Mesenteric fat pad (tissue), 1 donor: ENCODE measurements around the gene RNF150. TPM values are rescaled to one million over a fixed set of nuclear protein-coding genes. Genes with fewer than 3 reads are reported as not detected.

Experiments
- DNase-seq: peaks from one replicate; pipeline ENCODE4 v3.0.0-alpha.2; 2020; ENCODE audit warnings: low spot score
- total RNA-seq: library from RNA; stranded (reverse); fragmentation: NEBNext Ultra II Directional; extraction: Animal tissue kit (Norgen Biotek cat#: 25700); gene quantifications from one replicate; pipeline ENCODE4 v1.2.1, GENCODE V29; 2021
- donor health status: DM: yes; HTN: yes; CAD: no.

Gene RNF150
- total RNA-seq, 1 donor from 2014 or later, result 17.4 TPM

- no peak for DNase-seq
Observed at GRCh38 chr4:140930011-140930410, 203.3 kb downstream of the RNF150 start.

GRCh38 chr4:140928880-140929279 lies 204.4 kb downstream of the RNF150 start:
- no peak for DNase-seq

GRCh38 chr4:140926672-140927071 lies 206.6 kb downstream of the RNF150 start:
- DNase-seq, result no peak

GRCh38 chr4:140925417-140925816 lies 207.9 kb downstream of the RNF150 start:
- no peak for DNase-seq

GRCh38 chr4:140924761-140925392 lies 208.4 kb downstream of the RNF150 start:
- no peak for DNase-seq

- no peak for DNase-seq
Observed at GRCh38 chr4:140906993-140907962, 226.0 kb downstream of the RNF150 start.

GRCh38 chr4:140904904-140905303 lies 228.4 kb downstream of the RNF150 start:
- DNase-seq, result no peak

GRCh38 chr4:140903522-140904475 lies 229.5 kb downstream of the RNF150 start:
- DNase-seq, result no peak

GRCh38 chr4:140901736-140902336 lies 231.4 kb downstream of the RNF150 start:
- no peak for DNase-seq

GRCh38 chr4:140893939-140894338 lies 239.3 kb downstream of the RNF150 start:
- DNase-seq, result no peak

GRCh38 chr4:140888054-140888453 lies 245.2 kb downstream of the RNF150 start:
- no peak for DNase-seq

GRCh38 chr4:140887467-140887866 lies 245.8 kb downstream of the RNF150 start:
- no peak for DNase-seq

GRCh38 chr4:140884431-140885058 lies 248.7 kb downstream of the RNF150 start:
- no peak for DNase-seq

GRCh38 chr4:140877781-140878180 lies 255.5 kb downstream of the RNF150 start:
- DNase-seq, result no peak

- no peak for DNase-seq
Observed at GRCh38 chr4:140876615-140877364, 256.5 kb downstream of the RNF150 start.

GRCh38 chr4:140875746-140876452 lies 257.4 kb downstream of the RNF150 start:
- DNase-seq, result no peak

GRCh38 chr4:140874056-140874455 lies 259.2 kb downstream of the RNF150 start:
- DNase-seq, result no peak

GRCh38 chr4:140871368-140871767 lies 261.9 kb downstream of the RNF150 start:
- no peak for DNase-seq

- DNase-seq, result no peak
Observed at GRCh38 chr4:140870427-140870826, 262.8 kb downstream of the RNF150 start.
